Fibroblast of mammary gland (primary cell): ENCODE measurements around the gene GALNT18.

ENCODE experiments used
- DNase-seq: peaks from one replicate; pipeline ENCODE4 v3.0.0-alpha.2; 2010; ENCODE audit warnings: low read depth
- H3K4me3 ChIP-seq: 2 replicates; pipeline ENCODE4 v1.5.1; 2011; ENCODE audit warnings: low read depth, mild to moderate bottlenecking, low read length, moderate library complexity; ENCODE audit not compliant: control insufficient read depth
- CTCF ChIP-seq: conservative IDR thresholded peaks from 2 replicates; pipeline ENCODE4 v1.5.1; 2011; ENCODE audit warnings: low read depth, low read length, inconsistent platforms; ENCODE audit not compliant: control insufficient read depth, insufficient read depth

GALNT18 gene

GRCh38 chr11:11247086-11247485 lies 374.7 kb downstream of the GALNT18 start:
- TF ChIP-seq CTCF: no peak
- no peak for DNase-seq

GRCh38 chr11:11246166-11246565 lies 375.6 kb downstream of the GALNT18 start:
- no peak for DNase-seq
- no peak for TF ChIP-seq CTCF
- no peak overlapping the region for H3K4me3 ChIP-seq

More at GRCh38 chr11:11247086-11247485, 374.7 kb downstream of the GALNT18 start:
- H3K4me3 ChIP-seq: no peak overlapping the region

- DNase-seq: no peak
- no peak for TF ChIP-seq CTCF
- H3K4me3 ChIP-seq: no peak overlapping the region
Measured at GRCh38 chr11:11245453-11245852, 376.4 kb downstream of the GALNT18 start.

GRCh38 chr11:11244470-11245080 lies 377.2 kb downstream of the GALNT18 start:
- no peak for DNase-seq
- no peak for TF ChIP-seq CTCF
- no peak overlapping the region for H3K4me3 ChIP-seq

- DNase-seq: no peak
- no peak overlapping the region for H3K4me3 ChIP-seq
- no peak for TF ChIP-seq CTCF
Measured at GRCh38 chr11:11243590-11244469, 378.0 kb downstream of the GALNT18 start.

GRCh38 chr11:11243209-11243589 lies 378.6 kb downstream of the GALNT18 start:
- DNase-seq: no peak
- TF ChIP-seq CTCF: no peak
- H3K4me3 ChIP-seq: no peak overlapping the region
